AG04449 (cell line): ENCODE measurements around the gene INAVA.

Source experiments
- CTCF ChIA-PET: fragments of 350-600 bp; formaldehyde crosslinking; extraction: SDS; loops from one replicate; lab custom pipeline; 2021; ENCODE audit warnings: antibody characterized with exemption; lab: Yijun Ruan, JAX
- POLR2A ChIA-PET: fragments of 400-600, 350-600 bp; formaldehyde crosslinking; extraction: SDS; loops from one replicate; lab custom pipeline; 2020; ENCODE audit warnings: antibody characterized with exemption, inconsistent platforms; lab: Yijun Ruan, JAX
- DNase-seq: peaks from one replicate; pipeline ENCODE4 v3.0.0-alpha.2; 2010; ENCODE audit warnings: low read depth, low spot score
- H3K4me3 ChIP-seq: 2 replicates; pipeline ENCODE4 v1.5.1; 2011; ENCODE audit warnings: low read depth, mild to moderate bottlenecking, control low read depth, low read length
- TF ChIP-seq, protein P1 (sequence below): IDR thresholded peaks from one replicate; pipeline ENCODE4 v1.5.1; 2011; ENCODE audit warnings: mild to moderate bottlenecking, moderate library complexity, low read length, control low read depth, inconsistent platforms; ENCODE audit not compliant: insufficient read depth; ENCODE audit errors: missing control alignments

Gene INAVA, protein sequence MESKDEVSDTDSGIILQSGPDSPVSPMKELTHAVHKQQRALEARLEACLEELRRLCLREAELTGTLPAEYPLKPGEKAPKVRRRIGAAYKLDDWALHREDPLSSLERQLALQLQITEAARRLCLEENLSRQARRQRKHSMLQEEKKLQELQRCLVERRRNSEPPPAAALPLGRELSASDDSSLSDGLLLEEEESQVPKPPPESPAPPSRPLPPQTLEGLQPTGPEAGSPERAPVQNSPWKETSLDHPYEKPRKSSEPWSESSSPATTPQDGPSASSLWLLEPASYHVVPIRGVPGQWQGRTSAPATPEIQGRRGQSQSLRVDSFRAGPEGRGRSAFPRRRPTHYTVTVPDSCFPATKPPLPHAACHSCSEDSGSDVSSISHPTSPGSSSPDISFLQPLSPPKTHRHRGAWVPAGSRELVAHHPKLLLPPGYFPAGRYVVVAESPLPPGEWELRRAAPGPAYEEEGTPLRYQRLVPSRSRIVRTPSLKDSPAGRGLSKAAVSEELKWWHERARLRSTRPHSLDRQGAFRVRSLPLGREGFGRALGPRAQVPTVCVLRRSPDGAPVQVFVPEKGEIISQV

DNA sequence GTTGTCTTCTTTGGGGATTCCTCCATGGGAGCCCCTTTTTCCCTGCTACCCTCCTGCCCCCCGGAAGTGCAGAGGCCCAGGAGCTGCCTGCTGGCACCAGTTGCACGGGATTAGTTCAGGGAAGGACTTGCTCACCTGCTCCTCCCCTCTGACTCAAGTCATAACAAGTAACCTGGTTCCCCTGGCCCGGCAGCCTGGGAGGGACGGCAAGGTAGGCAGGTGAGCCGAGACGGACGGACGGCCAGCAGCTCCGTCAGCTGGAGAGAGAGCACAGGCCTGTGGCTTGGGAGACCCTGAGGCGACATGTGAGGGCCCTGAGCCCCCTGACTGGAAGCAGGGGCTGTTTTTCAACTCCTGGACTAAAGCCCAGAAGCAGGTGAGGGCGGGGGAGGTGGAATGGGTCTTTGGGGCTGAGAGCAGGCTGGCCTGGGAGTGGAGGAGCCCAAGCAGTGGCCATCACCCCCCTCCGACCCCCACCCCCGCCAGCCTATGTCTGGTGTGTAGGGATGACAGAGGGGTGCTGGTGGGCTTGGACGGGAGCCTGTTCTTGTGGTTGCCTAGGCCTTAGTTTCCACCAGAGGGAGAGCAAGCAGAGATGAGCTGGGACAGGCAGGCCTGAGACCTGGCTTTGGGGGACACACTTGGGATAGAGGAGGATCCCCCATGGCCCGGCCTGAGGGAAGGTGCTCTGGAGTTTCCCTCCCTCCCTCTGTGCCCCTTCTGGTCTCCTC, at the start of gene INAVA:
Gene INAVA, plus strand, starts transcription at position 189 of the 731 bp plus-strand sequence. CDS start 3,501 bp downstream, outside the sequence.
- POLR2A ChIA-PET = interaction anchor here (0.5 kb wide), 1 partner anchor 44 kb away, joined by 3 read pairs; no protein-coding TSS in a partner anchor
- H3K4me3 ChIP-seq = no peak within 1 kb of the TSS
- CTCF ChIA-PET = no interaction called here
- TF ChIP-seq, protein P1, sequence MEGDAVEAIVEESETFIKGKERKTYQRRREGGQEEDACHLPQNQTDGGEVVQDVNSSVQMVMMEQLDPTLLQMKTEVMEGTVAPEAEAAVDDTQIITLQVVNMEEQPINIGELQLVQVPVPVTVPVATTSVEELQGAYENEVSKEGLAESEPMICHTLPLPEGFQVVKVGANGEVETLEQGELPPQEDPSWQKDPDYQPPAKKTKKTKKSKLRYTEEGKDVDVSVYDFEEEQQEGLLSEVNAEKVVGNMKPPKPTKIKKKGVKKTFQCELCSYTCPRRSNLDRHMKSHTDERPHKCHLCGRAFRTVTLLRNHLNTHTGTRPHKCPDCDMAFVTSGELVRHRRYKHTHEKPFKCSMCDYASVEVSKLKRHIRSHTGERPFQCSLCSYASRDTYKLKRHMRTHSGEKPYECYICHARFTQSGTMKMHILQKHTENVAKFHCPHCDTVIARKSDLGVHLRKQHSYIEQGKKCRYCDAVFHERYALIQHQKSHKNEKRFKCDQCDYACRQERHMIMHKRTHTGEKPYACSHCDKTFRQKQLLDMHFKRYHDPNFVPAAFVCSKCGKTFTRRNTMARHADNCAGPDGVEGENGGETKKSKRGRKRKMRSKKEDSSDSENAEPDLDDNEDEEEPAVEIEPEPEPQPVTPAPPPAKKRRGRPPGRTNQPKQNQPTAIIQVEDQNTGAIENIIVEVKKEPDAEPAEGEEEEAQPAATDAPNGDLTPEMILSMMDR = no peak
- DNase-seq = no peak

DNA sequence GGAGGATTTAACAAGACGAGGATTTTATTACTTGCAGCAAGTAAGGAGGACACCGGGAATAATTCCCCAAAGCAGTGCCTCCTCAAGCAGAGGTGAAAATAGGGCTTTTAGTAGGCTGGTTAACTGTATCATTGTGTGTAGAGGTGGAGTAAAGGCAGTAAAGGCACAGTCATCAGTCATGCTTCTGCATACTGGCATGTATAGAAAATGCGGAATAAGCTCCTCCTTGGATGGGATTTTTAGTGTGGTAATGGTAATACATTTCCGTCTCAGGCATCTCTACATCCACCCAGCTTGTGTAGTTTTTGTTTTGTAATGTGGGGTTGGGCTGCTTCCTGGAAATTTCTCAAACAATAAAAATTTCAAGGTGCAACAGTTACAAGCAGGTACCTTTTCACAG, 49.3 kb upstream of the INAVA start:
- ChIA-PET POLR2A (no interaction called here), CTCF (interaction anchor here (1.1 to 6.2 kb wide), 3 partner anchors 10 to 282 kb away, joined by 3 to 58 read pairs (median 4); partner anchors contain the start of gene KIF14)

DNA sequence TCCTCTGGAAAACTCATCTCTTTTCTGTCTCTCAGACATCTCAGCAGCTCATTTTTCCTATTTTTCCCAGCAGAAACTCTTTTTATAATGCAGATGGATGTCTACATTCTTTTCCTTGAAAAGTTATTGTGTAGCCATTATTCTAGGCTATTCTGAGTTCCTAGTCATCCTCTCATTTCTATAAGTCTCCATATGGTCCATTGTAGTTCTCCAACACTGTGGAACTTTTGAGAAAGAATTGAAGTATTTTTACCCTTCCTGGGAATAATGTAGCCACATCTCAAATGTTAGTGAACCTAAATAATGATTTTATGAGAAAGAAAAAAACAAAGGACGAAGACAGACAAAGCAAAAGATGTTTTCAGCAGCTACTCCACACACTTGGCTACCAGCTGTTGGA, 48.3 kb upstream of the INAVA start:
- POLR2A ChIA-PET = no interaction called here

More for the DNA sequence above, 49.3 kb upstream of the INAVA start:
- no peak overlapping the region for H3K4me3 ChIP-seq
- TF ChIP-seq, protein P1 = no peak
- no peak for DNase-seq

DNA sequence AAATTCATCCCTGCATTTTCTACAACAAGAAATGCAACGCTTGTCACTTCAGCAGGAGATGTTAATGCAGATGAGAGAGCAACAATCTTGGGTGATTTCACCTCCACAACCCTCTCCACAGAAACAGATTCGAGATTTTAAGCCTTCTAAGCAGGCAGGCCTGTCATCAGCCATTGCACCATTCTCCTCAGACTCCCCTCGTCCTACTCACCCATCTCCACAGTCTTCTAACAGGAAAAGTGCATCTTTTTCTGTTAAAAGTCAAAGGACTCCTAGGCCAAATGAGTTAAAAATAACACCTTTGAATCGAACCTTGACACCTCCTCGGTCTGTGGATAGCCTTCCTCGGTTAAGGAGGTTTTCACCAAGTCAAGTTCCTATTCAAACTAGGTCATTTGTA, 45.3 kb upstream of the INAVA start:
- TF ChIP-seq, protein P1 = no peak
- ChIA-PET POLR2A (no interaction called here), CTCF (no interaction called here)
- no peak overlapping the region for H3K4me3 ChIP-seq
- no peak for DNase-seq

More for the DNA sequence above, 48.3 kb upstream of the INAVA start:
- CTCF ChIA-PET = interaction anchor here (1.1 to 6.2 kb wide), 3 partner anchors 9 to 224 kb away, joined by 3 to 58 read pairs (median 7); partner anchors contain the start of gene KIF14
- no peak for DNase-seq
- TF ChIP-seq, protein P1 = no peak
- no peak overlapping the region for H3K4me3 ChIP-seq

DNA sequence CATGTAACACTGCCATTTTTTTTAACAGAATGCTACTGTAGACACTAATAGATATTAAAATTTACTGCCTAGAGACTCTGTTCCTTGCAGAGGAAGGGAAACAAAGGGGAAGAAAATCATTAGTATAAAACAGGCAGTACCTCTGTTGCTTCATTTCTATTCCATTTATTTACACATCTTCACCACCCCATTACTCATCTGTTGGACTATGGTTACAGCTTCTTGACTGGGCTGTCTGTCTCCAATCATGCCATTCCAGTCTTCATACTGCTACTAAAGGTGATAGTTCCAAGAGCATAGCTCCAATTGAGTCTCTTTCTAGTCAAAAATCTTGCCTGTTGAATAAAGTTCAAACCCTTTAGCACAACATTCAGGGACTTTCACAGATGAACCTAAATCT, 44.1 kb upstream of the INAVA start:
- no peak for DNase-seq
- POLR2A ChIA-PET = no interaction called here
- CTCF ChIA-PET = interaction anchor here (0.7 to 1.6 kb wide), 5 partner anchors 13 to 293 kb away, joined by 3 to 9 read pairs (median 5); no protein-coding TSS in a partner anchor
- TF ChIP-seq, protein P1 = no peak
- no peak overlapping the region for H3K4me3 ChIP-seq
